HCT116 (cell line): ENCODE measurements around the gene TERT.

Experiments
- CEBPB ChIP-seq: IDR thresholded peaks from 2 replicates; pipeline ENCODE4 v1.6.1; 2012; ENCODE audit warnings: low read depth
- CTCF ChIP-seq, 3 experiments: fragments of 200-600 bp in 1 of 3; sonication (generic) in 1 of 3; IDR thresholded peaks in 2 of 3; conservative IDR thresholded peaks in 1 of 3; 2 replicates each; pipeline ENCODE4 v1.5.1; 2012 to 2017; ENCODE audit warnings: low read depth in 2 of 3, low read length in 2 of 3, antibody characterized with exemption in 1 of 3, borderline replicate concordance in 1 of 3, control low read depth in 1 of 3, mild to moderate bottlenecking in 1 of 3, mixed read lengths in 1 of 3, mixed run types in 1 of 3, moderate library complexity in 1 of 3; ENCODE audit not compliant: insufficient read depth in 1 of 3
- EZH2phosphoT487 ChIP-seq: fragments of 200-600 bp; IDR thresholded peaks from 2 replicates; pipeline ENCODE4 v1.6.1; 2018; ENCODE audit warnings: antibody characterized with exemption, borderline replicate concordance
- MAX ChIP-seq: IDR thresholded peaks from 2 replicates; pipeline ENCODE4 v1.6.1; 2012
- POLR2A ChIP-seq: IDR thresholded peaks from 2 replicates; pipeline ENCODE4 v1.7.0; 2011; ENCODE audit warnings: borderline replicate concordance; ENCODE audit not compliant: insufficient read depth, insufficient read length; ENCODE audit errors: extremely low read depth
- POLR2AphosphoS5 ChIP-seq: IDR thresholded peaks from 2 replicates; pipeline ENCODE4 v1.6.1; 2011; ENCODE audit warnings: mild to moderate bottlenecking, low read depth, low read length, moderate library complexity
- TCF7L2 ChIP-seq: IDR thresholded peaks from 2 replicates; pipeline ENCODE4 v1.7.0; 2011; ENCODE audit warnings: borderline replicate concordance, inconsistent platforms; ENCODE audit not compliant: insufficient read depth, insufficient read length; ENCODE audit errors: extremely low read depth
- YY1 ChIP-seq: IDR thresholded peaks from 2 replicates; pipeline ENCODE4 v1.6.1; 2011; ENCODE audit warnings: low read length, low read depth, moderate library complexity, mild to moderate bottlenecking; ENCODE audit not compliant: insufficient replicate concordance; ENCODE audit errors: extremely low read depth
- ZNF274 ChIP-seq: fragments of 200-500 bp; sonication (Bioruptor generic); IDR thresholded peaks from 2 replicates; pipeline ENCODE4 v1.6.1; 2014; ENCODE audit warnings: mild to moderate bottlenecking, low read depth, low read length, inconsistent platforms

- TF ChIP-seq POLR2A (no peak), ZNF274 (no peak), CTCF (IDR thresholded peaks at IDR 0.05 in 2 of 3, conservative IDR thresholded peaks at IDR 0.05 in 1 of 3; ENCODE audit: borderline replicate concordance in 1 of 3, insufficient read depth in 1 of 3, low read depth in 2 of 3, low read length in 2 of 3) (no peak), CEBPB (no peak), YY1 (no peak), MAX (no peak), EZH2phosphoT487 (no peak), POLR2AphosphoS5 (no peak), TCF7L2 (no peak)
These were observed 37.5 kb downstream of the TERT start for GRCh38 chr5:1257363-1257762.
